LNCAP (cell line): ENCODE results near the gene TRIM41.

Source experiments
- CTCF ChIP-seq: fragments of 450-650 bp; IDR thresholded peaks from 2 replicates; pipeline ENCODE4 v1.5.1; 2017; ENCODE audit warnings: mild to moderate bottlenecking

The TRIM41 gene

GRCh38 chr5:181243018-181243563 lies 20.0 kb downstream of the TRIM41 start:
- TF ChIP-seq CTCF, result no peak

GRCh38 chr5:181243564-181244343 lies 20.7 kb downstream of the TRIM41 start, which contains the start of gene RACK1:
Gene RACK1 (minus strand): TSS chr5:181243906. CDS start chr5:181243800, 106 bp downstream.
- no peak for TF ChIP-seq CTCF

- no peak for TF ChIP-seq CTCF
These were observed 22.6 kb downstream of the TRIM41 start for GRCh38 chr5:181245427-181246275.

GRCh38 chr5:181246276-181247049 lies 23.4 kb downstream of the TRIM41 start:
- TF ChIP-seq CTCF, result no peak

- no peak for TF ChIP-seq CTCF
These were observed 25.2 kb downstream of the TRIM41 start for GRCh38 chr5:181248277-181248676.

GRCh38 chr5:181255276-181255675 lies 32.2 kb downstream of the TRIM41 start:
- no peak for TF ChIP-seq CTCF
